ENCODE measurements around the gene SLC1A7.

The SLC1A7 gene

DNA sequence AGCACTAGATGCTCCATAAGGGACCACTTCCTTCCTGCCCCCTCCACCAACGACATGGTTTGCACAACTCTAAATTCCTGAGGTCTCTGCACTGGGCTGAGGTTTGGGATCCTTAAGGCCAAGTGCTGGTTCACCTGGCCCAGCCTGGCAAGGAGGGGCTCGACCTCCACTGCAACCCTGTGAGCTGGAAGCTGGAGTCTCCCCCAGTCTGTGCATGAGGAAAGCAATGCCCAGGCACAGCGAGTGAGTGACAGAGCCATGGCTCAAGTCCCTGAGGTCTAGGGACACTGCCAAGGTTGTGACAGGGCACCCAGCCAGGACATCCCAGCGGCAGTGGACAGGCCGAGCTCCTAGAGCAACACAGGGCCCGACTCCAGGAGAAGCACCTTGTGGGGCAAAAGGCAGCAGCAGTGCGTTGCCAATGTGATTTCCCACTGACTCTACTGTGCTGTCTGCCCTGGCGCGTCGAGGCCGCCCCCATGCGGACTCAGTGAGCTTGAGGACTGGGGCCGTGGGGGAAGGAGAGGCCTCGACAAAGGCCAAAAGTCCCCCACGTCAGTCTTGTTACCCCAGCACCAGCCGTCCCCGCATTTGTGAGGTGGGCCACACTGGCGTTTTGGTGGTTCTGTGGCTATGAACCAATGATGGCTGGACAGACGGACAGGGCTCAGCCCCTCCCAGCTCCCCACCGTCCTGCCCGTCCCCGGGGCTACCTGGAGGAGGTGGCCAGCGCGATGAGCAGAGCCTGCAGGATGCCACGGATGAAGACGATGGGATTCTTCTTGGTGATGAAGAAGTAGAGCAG is 50.4 kb downstream of the SLC1A7 start:
- DNase-seq (ENCODE audit: low read depth in 2 of 2, low spot score in 1 of 2) = no peak

GRCh38 chr1:53090227-53091147 is 52.0 kb downstream of the SLC1A7 start:
- no peak for DNase-seq (ENCODE audit: low read depth in 2 of 2, low spot score in 1 of 2)

GRCh38 chr1:53089478-53090226 is 52.8 kb downstream of the SLC1A7 start:
- no peak for DNase-seq (ENCODE audit: low read depth in 2 of 2, low spot score in 1 of 2)

GRCh38 chr1:53088616-53089300 is 53.7 kb downstream of the SLC1A7 start:
- DNase-seq (ENCODE audit: low read depth in 2 of 2, low spot score in 1 of 2) = no peak

DNA sequence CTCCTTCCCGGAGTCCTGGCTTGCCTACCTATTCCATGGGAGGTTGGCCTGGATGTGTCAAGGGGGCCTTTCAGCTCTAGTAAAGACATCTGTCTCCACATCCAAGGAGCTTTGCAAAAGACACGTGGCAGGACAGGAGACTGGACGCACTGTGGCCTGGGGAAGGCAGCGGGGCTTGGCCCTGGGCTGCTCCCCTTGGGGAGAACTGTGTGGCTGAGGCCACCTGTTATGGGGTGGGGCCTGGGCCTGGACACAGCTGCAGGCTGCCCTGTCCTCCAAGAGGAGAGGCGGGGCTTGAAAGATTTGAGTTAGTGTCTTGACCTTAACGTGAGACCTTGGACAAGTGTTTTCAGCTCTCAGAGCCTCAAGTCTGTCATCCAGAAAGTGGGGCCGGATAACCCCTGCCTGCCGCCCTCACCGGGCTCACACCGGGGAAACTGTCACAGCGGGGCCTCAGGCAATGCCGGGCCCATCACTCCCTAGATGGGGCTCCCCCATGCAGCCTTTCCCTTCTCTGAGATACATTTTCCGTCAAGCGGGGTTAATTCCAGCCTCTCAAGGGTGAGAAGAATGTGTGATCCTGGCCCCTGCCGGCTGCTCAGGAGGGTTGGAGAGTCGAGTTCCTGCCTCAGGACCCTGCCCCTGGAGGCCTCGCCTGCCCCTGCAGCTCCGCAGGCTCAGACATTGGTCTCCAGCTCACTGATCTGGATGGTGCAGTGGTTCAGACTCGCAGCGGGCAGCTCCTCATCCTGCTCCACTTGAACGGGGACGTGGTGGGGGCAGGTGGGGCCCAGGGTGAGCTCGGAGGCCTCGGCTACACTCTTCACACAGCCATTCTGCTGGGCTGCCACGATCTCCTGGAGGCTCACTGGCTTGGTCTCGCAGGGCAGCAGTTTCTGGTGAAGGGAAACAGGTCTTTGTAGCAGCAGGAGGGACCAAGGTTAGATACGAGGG is 54.8 kb downstream of the SLC1A7 start:
- no peak for DNase-seq (ENCODE audit: low read depth in 2 of 2, low spot score in 1 of 2)

- DNase-seq (ENCODE audit: low read depth in 2 of 2, low spot score in 1 of 2) = no peak
Observed at GRCh38 chr1:53086491-53087070, 55.9 kb downstream of the SLC1A7 start.

DNA sequence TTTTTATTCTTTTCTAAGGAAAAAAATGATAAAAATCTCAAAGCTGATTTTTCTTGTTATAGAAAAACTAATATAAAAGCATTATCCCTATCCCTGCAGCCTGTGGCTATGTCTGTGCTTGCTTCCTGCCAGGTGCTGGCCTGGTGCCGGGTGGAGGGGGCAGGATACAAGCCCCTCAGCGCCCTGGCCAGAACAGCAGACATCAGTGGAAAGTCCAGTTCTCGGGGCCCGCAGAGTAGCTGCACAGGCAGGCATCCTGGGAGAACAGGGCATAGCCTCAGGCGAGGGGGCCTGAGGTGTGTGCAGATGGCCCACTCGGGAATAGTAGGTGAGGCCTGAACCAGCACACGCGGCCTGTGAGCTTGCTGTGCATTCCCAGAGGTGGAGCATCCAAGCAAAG is 57.0 kb downstream of the SLC1A7 start:
- DNase-seq (ENCODE audit: low read depth in 2 of 2, low spot score in 1 of 2) = no peak

- DNase-seq (ENCODE audit: low read depth in 2 of 2, low spot score in 1 of 2) = no peak
Observed at GRCh38 chr1:53084589-53084971, 57.9 kb downstream of the SLC1A7 start.

DNA sequence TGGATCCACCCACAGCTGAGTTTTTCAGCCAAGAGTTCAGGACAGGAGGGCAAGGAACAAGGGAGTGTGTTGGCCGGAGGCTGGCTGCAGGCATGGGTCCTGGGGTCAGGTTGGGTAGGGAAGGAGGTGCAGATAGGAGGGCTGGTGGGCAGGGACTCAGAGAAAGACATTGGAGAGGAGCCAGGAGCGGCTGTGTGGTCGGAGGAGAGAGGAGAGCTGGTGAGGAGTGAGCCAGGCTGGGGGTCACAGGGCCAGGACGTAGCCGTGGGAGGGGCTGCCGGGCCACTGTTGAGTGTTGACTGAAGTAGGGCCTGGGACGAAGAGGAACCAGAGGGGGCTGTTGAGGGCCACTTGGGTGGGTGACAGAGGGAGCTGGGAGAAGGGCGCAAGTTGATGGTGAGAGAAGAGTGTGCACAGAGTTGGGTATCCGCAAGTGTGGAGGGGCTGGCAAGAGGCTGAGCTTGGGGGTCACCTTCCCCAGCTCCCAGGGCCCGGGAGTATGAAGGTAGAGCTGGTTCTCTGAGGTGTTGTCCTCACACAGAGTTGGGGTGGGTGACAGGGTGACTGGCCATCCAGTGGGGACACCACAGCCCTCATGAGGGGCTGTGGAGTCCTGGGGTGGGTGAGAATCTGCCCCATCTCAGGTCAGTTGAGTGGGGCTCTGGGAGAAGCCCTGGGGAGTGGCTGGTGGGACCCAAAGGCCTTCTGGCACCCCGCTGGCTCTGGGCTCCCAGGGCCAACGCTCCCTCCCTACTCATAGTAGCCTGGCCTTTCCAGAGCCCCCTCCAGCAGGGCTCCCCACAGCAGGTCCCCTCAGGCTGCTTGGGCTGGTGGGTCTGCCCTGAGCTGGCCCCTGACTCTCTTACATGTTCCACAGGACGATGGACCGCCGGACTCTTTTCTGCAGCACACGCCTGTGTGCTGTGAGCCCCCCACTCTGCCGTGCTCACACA is 58.5 kb downstream of the SLC1A7 start:
- DNase-seq (ENCODE audit: low read depth in 2 of 2, low spot score in 1 of 2) = no peak

- DNase-seq (ENCODE audit: low read depth in 2 of 2, low spot score in 1 of 2) = no peak
Observed at GRCh38 chr1:53082826-53083455, 59.5 kb downstream of the SLC1A7 start.

- no peak for DNase-seq (ENCODE audit: low read depth in 2 of 2, low spot score in 1 of 2)
Observed at GRCh38 chr1:53081384-53082066, 60.9 kb downstream of the SLC1A7 start.

DNA sequence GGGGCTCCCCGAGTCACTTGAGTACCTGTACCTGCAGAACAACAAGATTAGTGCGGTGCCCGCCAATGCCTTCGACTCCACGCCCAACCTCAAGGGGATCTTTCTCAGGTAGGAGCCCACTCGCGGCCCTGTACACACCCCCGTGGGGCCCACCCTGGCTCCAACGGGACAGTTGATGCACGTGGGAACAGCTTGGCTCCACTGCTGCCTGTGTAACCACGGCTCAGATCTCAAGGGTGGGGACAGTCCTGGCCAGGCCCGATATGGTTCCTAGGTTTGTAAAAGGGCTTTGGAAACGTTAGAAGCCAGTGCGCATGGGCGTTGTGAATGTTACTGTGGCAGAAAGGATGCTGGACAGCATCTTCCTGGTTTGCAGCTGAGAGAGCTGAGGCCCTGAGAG is 61.7 kb downstream of the SLC1A7 start:
- no peak for DNase-seq (ENCODE audit: low read depth in 2 of 2, low spot score in 1 of 2)

DNA sequence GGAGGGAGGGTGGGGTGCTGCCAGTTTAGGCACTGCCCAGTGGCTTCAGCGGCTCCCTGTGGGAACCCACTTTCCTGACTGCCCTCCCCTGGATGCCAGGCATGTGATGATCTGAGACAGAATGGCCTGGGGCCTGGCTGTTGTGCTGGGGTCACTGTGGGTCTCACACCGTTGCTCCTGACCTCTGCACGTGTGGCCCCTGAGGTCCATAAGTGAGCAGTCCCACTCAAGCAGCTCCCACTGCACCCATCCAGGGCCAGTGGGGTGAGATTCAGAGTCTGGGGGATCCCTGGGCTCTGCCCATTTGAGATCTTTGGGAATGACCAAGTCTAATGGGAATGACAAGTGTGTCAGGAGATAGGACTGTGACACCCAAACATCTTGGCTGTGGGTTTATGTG is 62.4 kb downstream of the SLC1A7 start:
- no peak for DNase-seq (ENCODE audit: low read depth in 2 of 2, low spot score in 1 of 2)

DNA sequence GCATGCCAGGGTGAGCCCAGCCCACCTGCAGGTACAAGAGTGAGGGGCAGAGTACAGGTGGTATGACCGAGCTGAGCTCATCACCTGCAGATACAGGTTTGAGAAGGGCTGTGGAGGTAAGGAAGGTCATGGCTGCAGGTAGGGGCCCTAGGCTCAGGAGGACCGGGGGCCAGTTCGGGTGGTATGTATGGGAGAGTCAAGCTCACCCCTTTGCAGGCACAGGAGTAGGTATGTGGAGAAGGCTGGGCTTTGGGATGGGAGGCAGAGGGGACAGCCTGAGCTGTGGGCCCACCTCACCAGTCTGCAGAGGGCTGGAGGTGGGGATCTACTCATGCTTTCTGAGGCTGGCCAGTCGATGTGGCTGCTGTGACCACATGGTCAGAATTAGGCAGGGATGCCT is 63.2 kb downstream of the SLC1A7 start:
- no peak for DNase-seq (ENCODE audit: low read depth in 2 of 2, low spot score in 1 of 2)

GRCh38 chr1:53078333-53079101 is 63.9 kb downstream of the SLC1A7 start:
- DNase-seq (ENCODE audit: low read depth in 2 of 2, low spot score in 1 of 2) = no peak

DNA sequence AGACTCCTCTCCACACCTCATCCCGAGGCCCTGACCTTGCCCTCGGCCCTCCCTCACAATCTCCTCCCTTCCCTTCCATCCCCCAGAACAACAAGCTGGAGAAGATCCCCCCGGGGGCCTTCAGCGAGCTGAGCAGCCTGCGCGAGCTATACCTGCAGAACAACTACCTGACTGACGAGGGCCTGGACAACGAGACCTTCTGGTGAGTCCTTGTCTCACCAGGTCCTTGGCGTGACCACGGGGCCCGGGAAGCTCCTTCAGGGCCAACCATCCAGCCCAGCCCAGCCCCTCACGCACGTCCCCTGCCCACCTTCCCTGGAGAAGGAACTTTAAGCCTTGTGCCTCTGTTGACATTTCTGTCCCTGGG is 64.9 kb downstream of the SLC1A7 start:
- no peak for DNase-seq (ENCODE audit: low read depth in 2 of 2, low spot score in 1 of 2)

Measured in stimulated activated CD8-positive, alpha-beta memory T cell treated with anti-CD3 and anti-CD28 coated beads, Interleukin-4, amount 100 ng/mL, for 4 hours (primary cell).